ENCODE data around the gene LRTM2. TPM values are rescaled to one million over a fixed set of nuclear protein-coding genes. Genes with fewer than 3 reads are reported as not detected.

Gene LRTM2
- total and polyA plus RNA-seq, 12 donors: not detected

DNA sequence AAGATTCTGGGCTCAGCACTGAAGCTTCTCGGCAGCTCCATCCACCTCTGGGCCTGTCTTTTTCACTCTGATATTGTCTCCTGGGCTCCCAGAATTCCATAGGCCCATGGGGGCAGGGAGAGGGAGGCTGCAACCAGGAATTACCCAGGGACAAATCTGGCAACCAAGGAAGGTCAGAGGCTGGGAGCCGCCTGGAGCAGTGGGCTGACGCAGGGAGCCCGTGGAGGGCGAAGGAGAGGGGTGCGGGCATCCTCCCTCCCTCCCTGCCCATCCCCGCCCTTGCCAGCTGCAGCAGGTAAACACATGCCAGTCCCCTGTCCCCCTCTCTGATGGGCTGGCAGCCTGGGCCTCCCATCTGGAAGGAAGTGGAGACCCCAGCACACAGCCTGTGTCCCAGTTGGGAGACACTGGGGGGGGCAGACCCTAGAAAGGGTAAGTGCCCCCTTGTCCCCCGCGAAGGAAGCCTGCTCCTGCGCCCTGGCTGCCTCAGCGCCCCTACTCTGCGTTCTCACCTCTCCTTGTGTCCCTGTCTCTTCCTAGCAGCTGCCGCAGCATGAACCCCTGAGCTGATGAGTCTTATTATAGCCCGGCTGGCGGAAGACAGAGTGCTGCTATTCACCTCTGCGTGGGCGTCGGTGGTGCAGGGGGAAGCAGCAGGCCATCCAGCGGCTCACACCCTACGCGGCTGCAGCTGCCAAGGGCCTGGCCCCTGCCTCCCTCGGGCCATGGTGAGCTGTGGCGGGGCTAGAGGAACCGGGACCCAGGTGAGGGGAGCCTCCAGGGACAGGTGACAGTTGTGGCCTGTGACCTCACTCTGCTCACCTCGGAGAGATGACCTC is 6.7 kb downstream of the LRTM2 start:
- ATAC-seq (no peak), DNase-seq (no peak)
- H3K4me1 ChIP-seq: peaks cover 0 to 2% (median 0%) of the 10 kb centered on the region in 9 donors
- no peak overlapping the region for H3K27ac ChIP-seq
- H3K4me3 ChIP-seq: no peak overlapping the region
- TF ChIP-seq CTCF (IDR thresholded peaks at IDR 0.05): no peak
- no peaks in the 10 kb centered on the region for H3K36me3 ChIP-seq
- H3K9me3 ChIP-seq: no peaks in the 10 kb centered on the region
- intact Hi-C loops (cut with DNase I): loop anchor here in 1 of 10 donors (5.0 kb wide), 1 partner anchor 90 kb away; the partner anchor contains the start of gene CACNA2D4
- H3K27me3 ChIP-seq: peaks cover 5 to 96% (median 62%) of the 10 kb centered on the region in 7 donors
- WGBS, 2 donors: 63 to 65% methylated on average over 24 to 25 of the region's 25 CpGs

- no peak for TF ChIP-seq CTCF (IDR thresholded peaks at IDR 0.05)
- intact Hi-C loops (cut with DNase I): loop anchor here in 1 of 10 donors (5.0 kb wide), 1 partner anchor 89 kb away; the partner anchor contains the start of gene CACNA2D4
These were observed 7.8 kb downstream of the LRTM2 start for GRCh38 chr12:1827826-1828805.

DNA sequence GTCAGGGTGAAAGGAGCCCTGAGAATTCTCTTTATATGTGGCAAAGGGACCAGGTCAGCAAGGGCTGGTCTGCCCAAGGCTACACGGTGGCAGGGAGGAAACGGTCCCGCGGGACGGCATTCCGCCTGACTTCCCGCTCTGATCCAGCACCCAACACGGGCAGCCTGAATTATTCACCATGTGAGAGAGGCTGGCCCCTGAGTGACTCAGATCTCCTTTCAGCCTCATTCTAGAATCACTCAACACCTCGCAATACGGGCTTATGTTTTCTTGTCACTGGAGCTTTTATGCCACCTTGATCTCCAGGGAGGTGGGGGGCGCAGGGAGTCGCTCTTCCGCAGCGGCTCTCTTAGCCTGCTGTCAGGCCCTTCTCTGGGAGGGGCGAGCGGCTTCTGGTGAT is 8.5 kb downstream of the LRTM2 start:
- no peak for DNase-seq
- intact Hi-C loops (cut with DNase I): loop anchor here in 1 of 10 donors (5.0 kb wide), 1 partner anchor 88 kb away; the partner anchor contains the start of gene CACNA2D4
- H3K4me1 ChIP-seq: peaks cover 0 to 2% (median 0%) of the 10 kb centered on the region in 9 donors
- no peak for TF ChIP-seq CTCF (IDR thresholded peaks at IDR 0.05)
- H3K27me3 ChIP-seq: peaks cover 0 to 95% (median 52%) of the 10 kb centered on the region in 7 donors
- no peak overlapping the region for H3K27ac ChIP-seq
- H3K4me3 ChIP-seq: no peak overlapping the region
- ATAC-seq: no peak
- H3K36me3 ChIP-seq: no peaks in the 10 kb centered on the region
- no peaks in the 10 kb centered on the region for H3K9me3 ChIP-seq
- 44 to 61% methylated on average over 16 of the region's 16 CpGs for WGBS, 2 donors

More at GRCh38 chr12:1827826-1828805, 7.8 kb downstream of the LRTM2 start:
- H3K4me1 ChIP-seq: peaks cover 0 to 2% (median 0%) of the 10 kb centered on the region in 9 donors
- DNase-seq (no peak), ATAC-seq (no peak)
- WGBS, 2 donors: 84 to 85% methylated on average over 38 of the region's 38 CpGs
- H3K36me3 ChIP-seq: no peaks in the 10 kb centered on the region
- H3K4me3 ChIP-seq: no peak overlapping the region
- H3K9me3 ChIP-seq: no peaks in the 10 kb centered on the region
- H3K27ac ChIP-seq: no peak overlapping the region
- peaks cover 0 to 95% (median 52%) of the 10 kb centered on the region in 7 donors for H3K27me3 ChIP-seq

All from heart right ventricle (tissue), 16 donors.